Stomach (tissue), 4 donors: ENCODE data around the gene XYLB.

Source experiments
- CTCF ChIP-seq, 7 experiments: fragments of 450-650 bp in 4 of 7; fragments of 200-600 bp in 3 of 7; sonication (generic) in 3 of 7; IDR thresholded peaks; one replicate each; pipeline ENCODE4 v1.5.1; 2016 to 2019; ENCODE audit warnings: antibody characterized with exemption in 7 of 7, control low read depth in 2 of 7, mild to moderate bottlenecking in 1 of 7
- EP300 ChIP-seq: sonication (generic); formaldehyde crosslinking; IDR thresholded peaks from one replicate; pipeline ENCODE4 v1.6.1; 2017; ENCODE audit warnings: antibody characterized with exemption

- no peak for TF ChIP-seq EP300
- no peak for TF ChIP-seq CTCF (IDR thresholded peaks at IDR 0.05)
These were observed 28.5 kb downstream of the XYLB start for GRCh38 chr3:38375072-38375471.
